GM19023 (cell line): ENCODE results near the gene UCK1.

Source experiments
- ATAC-seq: cut with Tn5 transposase; IDR thresholded peaks from one replicate; pipeline ENCODE4 v1.9.1; 2021; ENCODE audit warnings: mild to moderate bottlenecking, moderate library complexity; ENCODE audit not compliant: unreplicated experiment

Gene UCK1

GRCh38 chr9:131530920-131531832 lies at the start of gene UCK1:
UCK1 (minus strand) TSS chr9:131531263; CDS start chr9:131531174, 89 bp downstream.
- ATAC-seq = peak; percentile 90

- no peak for ATAC-seq
Observed at GRCh38 chr9:131580358-131580757, 49.3 kb upstream of the UCK1 start.

GRCh38 chr9:131579789-131580211 lies 48.7 kb upstream of the UCK1 start:
- no peak for ATAC-seq

GRCh38 chr9:131578731-131579504 lies 47.9 kb upstream of the UCK1 start:
- ATAC-seq = no peak

- ATAC-seq = no peak
Observed at GRCh38 chr9:131578021-131578420, 47.0 kb upstream of the UCK1 start.

- ATAC-seq = no peak
Observed at GRCh38 chr9:131577005-131578000, 46.2 kb upstream of the UCK1 start.

- ATAC-seq = no peak
Observed at GRCh38 chr9:131575946-131576853, 45.1 kb upstream of the UCK1 start.

GRCh38 chr9:131574730-131575640 lies 43.9 kb upstream of the UCK1 start:
- ATAC-seq = no peak

GRCh38 chr9:131567910-131568309 lies 36.8 kb upstream of the UCK1 start:
- no peak for ATAC-seq

- ATAC-seq = no peak
Observed at GRCh38 chr9:131566158-131566557, 35.1 kb upstream of the UCK1 start.

- ATAC-seq = no peak
Observed at GRCh38 chr9:131565369-131565768, 34.3 kb upstream of the UCK1 start.

GRCh38 chr9:131562032-131562959 lies 31.2 kb upstream of the UCK1 start:
- ATAC-seq = no peak

GRCh38 chr9:131559421-131560000 lies 28.4 kb upstream of the UCK1 start:
- no peak for ATAC-seq

GRCh38 chr9:131557855-131558548 lies 26.9 kb upstream of the UCK1 start:
- ATAC-seq = no peak

GRCh38 chr9:131555841-131556673 lies 25.0 kb upstream of the UCK1 start:
- no peak for ATAC-seq
